ENCODE measurements around the gene CDK17.
"Not testable (repeated sequence)": the region's sequence is repeated elsewhere in the genome, so short reads cannot be mapped to it uniquely, and the experiment has no call there.

The CDK17 gene

GRCh38 chr12:96386794-96387193, 13.4 kb downstream of the CDK17 start:
- no peak for DNase-seq

GRCh38 chr12:96383991-96384390, 16.2 kb downstream of the CDK17 start:
- DNase-seq: no peak

- DNase-seq: no peak
These were observed 16.9 kb downstream of the CDK17 start for GRCh38 chr12:96383371-96383770.

GRCh38 chr12:96379743-96380142, 20.5 kb downstream of the CDK17 start:
- not testable (repeated sequence) for DNase-seq

- no peak for DNase-seq
These were observed 21.9 kb downstream of the CDK17 start for GRCh38 chr12:96378319-96378718.

GRCh38 chr12:96376865-96377264, 23.4 kb downstream of the CDK17 start:
- no peak for DNase-seq

GRCh38 chr12:96375841-96376604, 24.2 kb downstream of the CDK17 start:
- DNase-seq: no peak

GRCh38 chr12:96375170-96375569, 25.1 kb downstream of the CDK17 start:
- DNase-seq: no peak

- DNase-seq: no peak
These were observed 28.2 kb downstream of the CDK17 start for GRCh38 chr12:96371790-96372699.

- no peak for DNase-seq
These were observed 29.0 kb downstream of the CDK17 start for GRCh38 chr12:96371138-96371789.

- DNase-seq: no peak
These were observed 31.6 kb downstream of the CDK17 start for GRCh38 chr12:96368687-96369086.

GRCh38 chr12:96368233-96368632, 32.0 kb downstream of the CDK17 start:
- no peak for DNase-seq

- DNase-seq: no peak
These were observed 33.9 kb downstream of the CDK17 start for GRCh38 chr12:96366381-96366654.

- no peak for DNase-seq
These were observed 34.4 kb downstream of the CDK17 start for GRCh38 chr12:96365604-96366380.

- DNase-seq: no peak
These were observed 36.0 kb downstream of the CDK17 start for GRCh38 chr12:96364092-96364700.

GRCh38 chr12:96361074-96361473, 39.2 kb downstream of the CDK17 start:
- no peak for DNase-seq

GRCh38 chr12:96360550-96360949, 39.7 kb downstream of the CDK17 start:
- no peak for DNase-seq

- DNase-seq: no peak
These were observed 40.9 kb downstream of the CDK17 start for GRCh38 chr12:96359328-96359727.

- DNase-seq: no peak
These were observed 43.4 kb downstream of the CDK17 start for GRCh38 chr12:96356831-96357230.

GRCh38 chr12:96354844-96355534, 45.2 kb downstream of the CDK17 start:
- no peak for DNase-seq

- DNase-seq: no peak
These were observed 45.9 kb downstream of the CDK17 start for GRCh38 chr12:96354326-96354725.

Data from NCI-H748 treated with DMSO at 0.1 percent for 48 hours (cell line).